GM12878 (cell line): ENCODE data around the gene SIM2. TPM values are rescaled to one million over a fixed set of nuclear protein-coding genes. Genes with fewer than 3 reads are reported as not detected.

ENCODE experiments used
- ATAC-seq: fragments of 200-7000 bp; cut with Tn5 transposase; 3 replicates; pipeline ENCODE4 v1.9.1; 2020; ENCODE audit warnings: mild to moderate bottlenecking, moderate library complexity
- BruUV-seq: library from RNA; stranded (reverse); fragments of 400-500 nt; replicated peaks from 2 replicates; lab custom pipeline; 2021; lab: Mats Ljungman, UMichigan
- CTCF ChIA-PET: fragments of 300-600 bp; sonication (Branson Sonifier 250); formaldehyde crosslinking; extraction: SDS; loops from one replicate; lab custom pipeline; 2021; ENCODE audit warnings: inconsistent platforms; lab: Yijun Ruan, JAX
- POLR2A ChIA-PET: fragments of 350-600 bp; formaldehyde crosslinking; extraction: SDS; loops from one replicate; lab custom pipeline; 2021; ENCODE audit warnings: inconsistent platforms; lab: Charles Lee
- RAD21 ChIA-PET: fragments of 300-600 bp; sonication (Branson Sonifier 250); formaldehyde crosslinking; loops from one replicate; lab custom pipeline; 2023; ENCODE audit warnings: antibody characterized with exemption; ENCODE audit not compliant: unreplicated experiment; lab: Charles Lee
- SMC1A ChIA-PET: fragments of 300-600 bp; sonication (Branson Sonifier 250); formaldehyde crosslinking; loops from one replicate; lab custom pipeline; 2023; ENCODE audit not compliant: unreplicated experiment, uncharacterized antibody; lab: Charles Lee
- DNase-seq: peaks from one replicate; pipeline ENCODE4 v3.0.0-alpha.2; 2011; ENCODE audit warnings: low read depth, low spot score
- FAIRE-seq: peaks from 3 replicates; lab custom pipeline; 2011; peaks lifted over from hg19 to GRCh38; lab: Jason Lieb, UNC
- H2AFZ ChIP-seq: 2 replicates; pipeline ENCODE4 v1.6.0; 2011; ENCODE audit warnings: low read depth, low read length, control low read depth; ENCODE audit not compliant: control insufficient read depth
- H3K27ac ChIP-seq: 2 replicates; pipeline ENCODE4 v1.5.1; 2011; ENCODE audit warnings: control low read depth; ENCODE audit not compliant: control insufficient read depth, insufficient read depth
- H3K27me3 ChIP-seq, 2 experiments: replicated peaks in 1 of 2; 2 replicates each; pipeline versions ENCODE4 v1.6.0 to v1.6.1; 2011; ENCODE audit warnings: low read length in 1 of 2; ENCODE audit not compliant: control insufficient read depth in 2 of 2, insufficient read depth in 2 of 2
- H3K36me3 ChIP-seq, 2 experiments: 2 replicates each; pipeline ENCODE4 v1.5.1; 2011; ENCODE audit warnings: low read length in 1 of 2; ENCODE audit not compliant: control insufficient read depth in 2 of 2, insufficient read depth in 2 of 2
- H3K4me1 ChIP-seq: 2 replicates; pipeline ENCODE4 v1.6.1; 2011; ENCODE audit warnings: mild to moderate bottlenecking, low read length, moderate library complexity, mixed read lengths; ENCODE audit not compliant: control insufficient read depth, insufficient read depth
- H3K4me2 ChIP-seq: 2 replicates; pipeline ENCODE4 v1.6.0; 2011; ENCODE audit warnings: control low read depth; ENCODE audit not compliant: control insufficient read depth, insufficient read depth
- H3K4me3 ChIP-seq: fragments of 200-600 bp; sonication (generic); 2 replicates; pipeline ENCODE4 v1.5.1; 2016
- H3K79me2 ChIP-seq: 2 replicates; pipeline ENCODE4 v1.6.0; 2011; ENCODE audit warnings: low read length; ENCODE audit not compliant: control insufficient read depth, insufficient read depth
- H3K9ac ChIP-seq: 2 replicates; pipeline ENCODE4 v1.8.0; 2011; ENCODE audit warnings: low read length, control low read depth, mixed read lengths; ENCODE audit not compliant: control insufficient read depth, insufficient read depth
- H3K9me3 ChIP-seq: replicated peaks from 3 replicates; pipeline ENCODE4 v1.5.1; 2011; ENCODE audit warnings: mild to moderate bottlenecking, low read length; ENCODE audit not compliant: control insufficient read depth, insufficient read depth
- H4K20me1 ChIP-seq: 2 replicates; pipeline ENCODE4 v1.6.0; 2011; ENCODE audit not compliant: control insufficient read depth, insufficient read depth
- BHLHE40 ChIP-seq, 2 experiments: fragments of 450-650 bp in 1 of 2; IDR thresholded peaks; 2 replicates each; pipeline ENCODE4 v1.6.1; 2011 to 2017; ENCODE audit warnings: low read depth in 2 of 2, borderline replicate concordance in 1 of 2, improper control_type of control experiment in 1 of 2, low read length in 1 of 2, mild to moderate bottlenecking in 1 of 2
- CHD4 ChIP-seq: fragments of 200-600 bp; sonication (generic); IDR thresholded peaks from 2 replicates; pipeline ENCODE4 v1.6.1; 2016; ENCODE audit warnings: mild to moderate bottlenecking
- FOS ChIP-seq: IDR thresholded peaks from 3 replicates; pipeline ENCODE4 v1.6.1; 2011; ENCODE audit warnings: borderline replicate concordance; ENCODE audit not compliant: insufficient read length; ENCODE audit errors: extremely low read depth
- IKZF1 ChIP-seq: fragments of 450-650 bp; conservative IDR thresholded peaks from 2 replicates; pipeline ENCODE4 v1.6.1; 2017; ENCODE audit warnings: antibody characterized with exemption, mild to moderate bottlenecking
- IKZF2 ChIP-seq, 2 experiments: fragments of 450-650 bp; IDR thresholded peaks; 2 replicates each; pipeline ENCODE4 v1.6.1; 2017; ENCODE audit warnings: mild to moderate bottlenecking in 2 of 2, moderate library complexity in 2 of 2
- KLF5 ChIP-seq: fragments of 450-650 bp; IDR thresholded peaks from 2 replicates; pipeline ENCODE4 v1.6.1; 2014; ENCODE audit warnings: mild to moderate bottlenecking; ENCODE audit not compliant: partially characterized antibody
- RBBP5 ChIP-seq: fragments of 200-600 bp; sonication (generic); conservative IDR thresholded peaks from 2 replicates; pipeline ENCODE4 v1.6.1; 2016
- STAT1 ChIP-seq: fragments of 450-650 bp; conservative IDR thresholded peaks from 2 replicates; pipeline ENCODE4 v1.6.1; 2014; ENCODE audit warnings: antibody characterized with exemption, mild to moderate bottlenecking
- TCF7 ChIP-seq: IDR thresholded peaks from 2 replicates; pipeline ENCODE4 v1.6.1; 2014; ENCODE audit warnings: antibody characterized with exemption, borderline replicate concordance
- WGBS: methylation state at CpG from one replicate; pipeline ENCODE4 v1.1.6; 2016; ENCODE audit warnings: low lambda C conversion rate; ENCODE audit not compliant: insufficient replicate concordance, insufficient coverage; ENCODE audit errors: missing lambda C conversion rate; 5-methylcytosine and 5-hydroxymethylcytosine counted together
- in situ Hi-C: fragments of 300-500 bp; cut with MboI; formaldehyde crosslinking; loops from 9 replicates; pipeline ENCODE4 v1.14.3; 2018; ENCODE audit warnings: mixed read lengths
- intact Hi-C: fragments of 100-400 bp; cut with micrococcal nuclease; formaldehyde crosslinking; loops from one replicate; pipeline ENCODE4 v1.14.2; 2022; ENCODE audit not compliant: unreplicated experiment
- polyA plus RNA-seq, 11 experiments: library from polyadenylated mRNA; depleted of rRNA in 4 of 11; unstranded in 6 of 11; stranded (reverse) in 5 of 11; fragments of >200 nt; fragmentation: Nextera tagmentation in 4 of 11; fragmentation: Illumina TruSeq in 1 of 11; extraction: Ambion mirVana in 4 of 11; extraction: Trizol in 1 of 11; gene quantifications; 1 replicate in 1 of 11; 2 replicates in 10 of 11; pipeline versions ENCODE4 v1.2.1 to v1.2.3, GENCODE V29; 2011 to 2016; ENCODE audit warnings: inconsistent platforms in 2 of 11, missing spikeins in 2 of 11, low read depth in 1 of 11
- total RNA-seq, 4 experiments: library from RNA; depleted of rRNA in 3 of 4; stranded (reverse); fragments of >200 nt in 3 of 4; fragmentation: Illumina TruSeq in 1 of 4; extraction: Trizol in 1 of 4; gene quantifications; 2 replicates each; pipeline versions ENCODE4 v1.2.1 to v1.2.3, GENCODE V29; 2013 to 2021
- TF ChIP-seq, protein P1 (sequence below): fragments of 450-650 bp; IDR thresholded peaks from 2 replicates; pipeline ENCODE4 v1.6.1; 2018; ENCODE audit warnings: mild to moderate bottlenecking, low read depth, moderate library complexity; ENCODE audit not compliant: partially characterized antibody
- TF ChIP-seq, protein P2 (sequence below): fragments of 450-650 bp; IDR thresholded peaks from 2 replicates; pipeline ENCODE4 v1.6.1; 2017; ENCODE audit warnings: low read depth, mild to moderate bottlenecking, moderate library complexity
- TF ChIP-seq, protein P3 (sequence below): fragments of 450-650 bp; IDR thresholded peaks from 2 replicates; pipeline ENCODE4 v1.6.1; 2016; ENCODE audit warnings: mild to moderate bottlenecking, moderate library complexity, borderline replicate concordance

SIM2 gene
- total and polyA plus RNA-seq, 10 of the 15 experiments (the other 5 are each of a cell fraction or from before 2014, with no cell fraction given) = 0.02 to 0.15 (median 0.05) TPM; not detected in 7

DNA sequence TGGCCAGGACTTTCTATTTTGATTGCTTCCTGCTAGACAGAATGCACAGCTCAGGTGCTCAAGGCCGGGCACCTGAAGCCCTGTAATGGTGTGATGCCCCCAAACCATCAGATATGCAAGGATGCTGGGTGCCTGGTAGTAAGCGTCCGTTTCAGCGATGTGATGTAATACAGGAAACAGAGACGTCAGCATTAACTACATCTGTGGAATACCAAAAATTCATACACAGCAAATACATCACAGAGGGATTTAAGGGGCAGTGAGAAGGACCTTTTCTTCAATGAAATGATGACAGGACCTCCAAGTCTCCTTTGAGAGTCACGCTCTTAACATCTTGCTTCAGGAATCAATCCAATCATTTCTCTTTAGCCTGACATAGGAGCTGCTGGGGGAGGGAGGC is 64.4 kb downstream of the SIM2 start (continued):
- TF ChIP-seq, protein P1, sequence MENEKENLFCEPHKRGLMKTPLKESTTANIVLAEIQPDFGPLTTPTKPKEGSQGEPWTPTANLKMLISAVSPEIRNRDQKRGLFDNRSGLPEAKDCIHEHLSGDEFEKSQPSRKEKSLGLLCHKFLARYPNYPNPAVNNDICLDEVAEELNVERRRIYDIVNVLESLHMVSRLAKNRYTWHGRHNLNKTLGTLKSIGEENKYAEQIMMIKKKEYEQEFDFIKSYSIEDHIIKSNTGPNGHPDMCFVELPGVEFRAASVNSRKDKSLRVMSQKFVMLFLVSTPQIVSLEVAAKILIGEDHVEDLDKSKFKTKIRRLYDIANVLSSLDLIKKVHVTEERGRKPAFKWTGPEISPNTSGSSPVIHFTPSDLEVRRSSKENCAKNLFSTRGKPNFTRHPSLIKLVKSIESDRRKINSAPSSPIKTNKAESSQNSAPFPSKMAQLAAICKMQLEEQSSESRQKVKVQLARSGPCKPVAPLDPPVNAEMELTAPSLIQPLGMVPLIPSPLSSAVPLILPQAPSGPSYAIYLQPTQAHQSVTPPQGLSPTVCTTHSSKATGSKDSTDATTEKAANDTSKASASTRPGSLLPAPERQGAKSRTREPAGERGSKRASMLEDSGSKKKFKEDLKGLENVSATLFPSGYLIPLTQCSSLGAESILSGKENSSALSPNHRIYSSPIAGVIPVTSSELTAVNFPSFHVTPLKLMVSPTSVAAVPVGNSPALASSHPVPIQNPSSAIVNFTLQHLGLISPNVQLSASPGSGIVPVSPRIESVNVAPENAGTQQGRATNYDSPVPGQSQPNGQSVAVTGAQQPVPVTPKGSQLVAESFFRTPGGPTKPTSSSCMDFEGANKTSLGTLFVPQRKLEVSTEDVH = no peak
- TF ChIP-seq TCF7 = no peak
- TF ChIP-seq STAT1 = no peak
- TF ChIP-seq BHLHE40 (IDR thresholded peaks at IDR 0.05; ENCODE audit: borderline replicate concordance in 1 of 2, low read depth in 2 of 2, low read length in 1 of 2) = no peak
- no peak for TF ChIP-seq RBBP5
- TF ChIP-seq FOS = no peak
- TF ChIP-seq, protein P2, sequence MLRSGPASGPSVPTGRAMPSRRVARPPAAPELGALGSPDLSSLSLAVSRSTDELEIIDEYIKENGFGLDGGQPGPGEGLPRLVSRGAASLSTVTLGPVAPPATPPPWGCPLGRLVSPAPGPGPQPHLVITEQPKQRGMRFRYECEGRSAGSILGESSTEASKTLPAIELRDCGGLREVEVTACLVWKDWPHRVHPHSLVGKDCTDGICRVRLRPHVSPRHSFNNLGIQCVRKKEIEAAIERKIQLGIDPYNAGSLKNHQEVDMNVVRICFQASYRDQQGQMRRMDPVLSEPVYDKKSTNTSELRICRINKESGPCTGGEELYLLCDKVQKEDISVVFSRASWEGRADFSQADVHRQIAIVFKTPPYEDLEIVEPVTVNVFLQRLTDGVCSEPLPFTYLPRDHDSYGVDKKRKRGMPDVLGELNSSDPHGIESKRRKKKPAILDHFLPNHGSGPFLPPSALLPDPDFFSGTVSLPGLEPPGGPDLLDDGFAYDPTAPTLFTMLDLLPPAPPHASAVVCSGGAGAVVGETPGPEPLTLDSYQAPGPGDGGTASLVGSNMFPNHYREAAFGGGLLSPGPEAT = no peak
- no peak for TF ChIP-seq KLF5

DNA sequence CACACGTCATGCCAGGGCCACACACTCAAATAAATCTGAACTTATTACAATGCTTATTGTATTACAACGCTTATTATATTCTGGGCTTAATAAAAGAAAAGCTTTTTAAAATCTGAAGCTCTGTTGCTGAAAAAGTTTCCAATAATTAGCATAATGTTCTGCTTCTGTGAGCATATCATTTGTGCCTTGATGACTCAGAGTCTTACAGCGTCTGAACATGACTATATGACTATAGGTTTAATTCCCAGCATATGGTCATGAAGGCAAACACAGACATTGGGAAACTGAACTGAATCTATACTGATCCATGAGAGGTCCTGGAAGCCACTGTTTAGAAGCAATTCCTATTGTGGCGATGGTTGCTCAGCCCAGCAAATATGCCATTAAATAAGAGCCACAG is 66.3 kb downstream of the SIM2 start:
- Histone ChIP-seq H3K4me1 (no peaks in the 10 kb centered on the region), H3K4me2 (no peak overlapping the region), H3K9ac (no peak overlapping the region), H3K9me3 (no peaks in the 10 kb centered on the region), H4K20me1 (no peaks in the 10 kb centered on the region), H3K79me2 (no peaks in the 10 kb centered on the region), H3K27me3 (no peaks in the 10 kb centered on the region), H3K4me3 (no peak overlapping the region), H3K36me3 (no peaks in the 10 kb centered on the region), H3K27ac (no peak overlapping the region), H2AFZ (no peak overlapping the region)
- in situ Hi-C loops (no loop called here), intact Hi-C loops (no loop called here)
- SMC1A ChIA-PET = no interaction called here
- DNase-seq = no peak
- no peak for FAIRE-seq
- POLR2A ChIA-PET = no interaction called here
- RAD21 ChIA-PET = no interaction called here
- no peak for ATAC-seq
- no TSS peak for BruUV-seq
- CTCF ChIA-PET = no interaction called here
- WGBS = 44% methylated on average over 4 of the region's 4 CpGs
- TF ChIP-seq, protein P1 = no peak
- TF ChIP-seq IKZF2 (IDR thresholded peaks at IDR 0.05) (no peak), IKZF1 (no peak), CHD4 (no peak)
- TF ChIP-seq, protein P3, sequence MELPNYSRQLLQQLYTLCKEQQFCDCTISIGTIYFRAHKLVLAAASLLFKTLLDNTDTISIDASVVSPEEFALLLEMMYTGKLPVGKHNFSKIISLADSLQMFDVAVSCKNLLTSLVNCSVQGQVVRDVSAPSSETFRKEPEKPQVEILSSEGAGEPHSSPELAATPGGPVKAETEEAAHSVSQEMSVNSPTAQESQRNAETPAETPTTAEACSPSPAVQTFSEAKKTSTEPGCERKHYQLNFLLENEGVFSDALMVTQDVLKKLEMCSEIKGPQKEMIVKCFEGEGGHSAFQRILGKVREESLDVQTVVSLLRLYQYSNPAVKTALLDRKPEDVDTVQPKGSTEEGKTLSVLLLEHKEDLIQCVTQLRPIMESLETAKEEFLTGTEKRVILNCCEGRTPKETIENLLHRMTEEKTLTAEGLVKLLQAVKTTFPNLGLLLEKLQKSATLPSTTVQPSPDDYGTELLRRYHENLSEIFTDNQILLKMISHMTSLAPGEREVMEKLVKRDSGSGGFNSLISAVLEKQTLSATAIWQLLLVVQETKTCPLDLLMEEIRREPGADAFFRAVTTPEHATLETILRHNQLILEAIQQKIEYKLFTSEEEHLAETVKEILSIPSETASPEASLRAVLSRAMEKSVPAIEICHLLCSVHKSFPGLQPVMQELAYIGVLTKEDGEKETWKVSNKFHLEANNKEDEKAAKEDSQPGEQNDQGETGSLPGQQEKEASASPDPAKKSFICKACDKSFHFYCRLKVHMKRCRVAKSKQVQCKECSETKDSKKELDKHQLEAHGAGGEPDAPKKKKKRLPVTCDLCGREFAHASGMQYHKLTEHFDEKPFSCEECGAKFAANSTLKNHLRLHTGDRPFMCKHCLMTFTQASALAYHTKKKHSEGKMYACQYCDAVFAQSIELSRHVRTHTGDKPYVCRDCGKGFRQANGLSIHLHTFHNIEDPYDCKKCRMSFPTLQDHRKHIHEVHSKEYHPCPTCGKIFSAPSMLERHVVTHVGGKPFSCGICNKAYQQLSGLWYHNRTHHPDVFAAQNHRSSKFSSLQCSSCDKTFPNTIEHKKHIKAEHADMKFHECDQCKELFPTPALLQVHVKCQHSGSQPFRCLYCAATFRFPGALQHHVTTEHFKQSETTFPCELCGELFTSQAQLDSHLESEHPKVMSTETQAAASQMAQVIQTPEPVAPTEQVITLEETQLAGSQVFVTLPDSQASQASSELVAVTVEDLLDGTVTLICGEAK = no peak
